HEK293T (cell line): Measurements from ENCODE around the gene TSPY1.
"Not testable (repeated sequence)": the region's sequence is repeated elsewhere in the genome, so short reads cannot be mapped to it uniquely, and the experiment has no call there.

Experiments
- FOXK2 ChIP-seq: fragments of 450-650 bp; IDR thresholded peaks from 2 replicates; pipeline ENCODE4 v1.6.1; 2016; ENCODE audit warnings: mild to moderate bottlenecking
- FOXM1 ChIP-seq: fragments of 450-650 bp; IDR thresholded peaks from 2 replicates; pipeline ENCODE4 v1.6.1; 2017; ENCODE audit warnings: mild to moderate bottlenecking, borderline replicate concordance
- PKNOX1 ChIP-seq: fragments of 450-650 bp; IDR thresholded peaks from 2 replicates; pipeline ENCODE4 v1.6.1; 2016
- SUZ12 ChIP-seq: fragments of 450-650 bp; IDR thresholded peaks from 2 replicates; pipeline ENCODE4 v1.6.1; 2016; ENCODE audit warnings: mild to moderate bottlenecking

GRCh38 chrY:9486967-9487366 lies 20.2 kb downstream of the TSPY1 start, which contains the start of gene TSPY9:
- not testable (repeated sequence) for TF ChIP-seq FOXK2, FOXM1, PKNOX1, SUZ12
